ENCODE results near the gene PRDX3.

GRCh38 chr10:119149729-119150128 lies 28.9 kb downstream of the PRDX3 start:
- TF ChIP-seq CTCF (IDR thresholded peaks at IDR 0.05): no peak
- no peak for TF ChIP-seq POLR2A (IDR thresholded peaks at IDR 0.05)

Data from testis (tissue), 2 donors.